IMR-90 (cell line): ENCODE data around the gene ZCWPW1. TPM values are rescaled to one million over a fixed set of nuclear protein-coding genes. Genes with fewer than 3 reads are reported as not detected.

ENCODE experiments used
- ATAC-seq: fragments of 200-7000 bp; cut with Tn5 transposase; 2 replicates; pipeline ENCODE4 v1.9.1; 2020; ENCODE audit warnings: low read depth, mild to moderate bottlenecking, moderate library complexity
- BruUV-seq: library from RNA; stranded (reverse); fragments of 400-500 nt; replicated peaks from 2 replicates; lab custom pipeline; 2021; lab: Mats Ljungman, UMichigan
- CTCF ChIA-PET: fragments of 300-600 bp; formaldehyde crosslinking; extraction: SDS; loops from one replicate; lab custom pipeline; 2021; ENCODE audit warnings: antibody characterized with exemption; lab: Yijun Ruan, JAX
- POLR2A ChIA-PET: fragments of 300-600 bp; sonication (Branson Sonifier 250); formaldehyde crosslinking; loops from one replicate; lab custom pipeline; 2022; ENCODE audit warnings: antibody characterized with exemption; ENCODE audit not compliant: unreplicated experiment; lab: Charles Lee
- DNase-seq: peaks from one replicate; pipeline ENCODE4 v3.0.0; 2013
- H2AFZ ChIP-seq: replicated peaks from 2 replicates; pipeline ENCODE3; 2013; ENCODE audit warnings: low read length, mild to moderate bottlenecking; ENCODE audit not compliant: poor library complexity
- H2AK5ac ChIP-seq: 2 replicates; pipeline ENCODE4 v1.6.1; 2013; ENCODE audit warnings: low read depth, low read length, inconsistent platforms
- H2AK9ac ChIP-seq: replicated peaks from 2 replicates; pipeline ENCODE3; 2013; ENCODE audit warnings: mild to moderate bottlenecking, low read depth, low read length, moderate library complexity; ENCODE audit not compliant: poor library complexity
- H2BK120ac ChIP-seq: 2 replicates; pipeline ENCODE4 v1.6.1; 2013; ENCODE audit warnings: low read depth, low read length, inconsistent platforms
- H2BK15ac ChIP-seq: 3 replicates; pipeline ENCODE4 v1.6.1; 2013; ENCODE audit warnings: low read depth, low read length, inconsistent platforms
- H2BK20ac ChIP-seq: 2 replicates; pipeline ENCODE4 v1.6.1; 2013; ENCODE audit warnings: low read depth, mild to moderate bottlenecking, inconsistent platforms, low read length, moderate library complexity
- H2BK5ac ChIP-seq: 2 replicates; pipeline ENCODE4 v1.6.1; 2013; ENCODE audit warnings: mild to moderate bottlenecking, low read depth, low read length, inconsistent platforms; ENCODE audit not compliant: poor library complexity, severe bottlenecking
- H3K14ac ChIP-seq: replicated peaks from 2 replicates; pipeline ENCODE4 v1.6.1; 2013; ENCODE audit warnings: low read depth, low read length, inconsistent platforms
- H3K18ac ChIP-seq: 2 replicates; pipeline ENCODE4 v1.6.1; 2013; ENCODE audit warnings: low read depth, low read length, control low read depth
- H3K23ac ChIP-seq: 2 replicates; pipeline ENCODE4 v1.6.1; 2013; ENCODE audit warnings: low read depth, low read length, inconsistent platforms
- H3K27ac ChIP-seq: 2 replicates; pipeline ENCODE4 v1.5.1; 2013; ENCODE audit warnings: mild to moderate bottlenecking, control low read depth, low read length; ENCODE audit not compliant: insufficient read depth
- H3K27me3 ChIP-seq: 2 replicates; pipeline ENCODE4 v1.6.1; 2013; ENCODE audit warnings: low read length; ENCODE audit not compliant: control insufficient read depth, insufficient read depth
- H3K36me3 ChIP-seq: 2 replicates; pipeline ENCODE4 v1.6.1; 2013; ENCODE audit warnings: low read length, mixed read lengths; ENCODE audit not compliant: control insufficient read depth, insufficient read depth
- H3K4ac ChIP-seq: 2 replicates; pipeline ENCODE4 v1.6.1; 2013; ENCODE audit warnings: low read depth, low read length, inconsistent platforms
- H3K4me1 ChIP-seq: 2 replicates; pipeline ENCODE4 v1.6.1; 2013; ENCODE audit warnings: low read length, mixed read lengths; ENCODE audit not compliant: control insufficient read depth, insufficient read depth
- H3K4me2 ChIP-seq: 2 replicates; pipeline ENCODE4 v1.6.1; 2013; ENCODE audit warnings: low read depth, mild to moderate bottlenecking, control low read depth, low read length, moderate library complexity
- H3K4me3 ChIP-seq: 2 replicates; pipeline ENCODE4 v1.5.1; 2013; ENCODE audit warnings: low read depth, mild to moderate bottlenecking, control low read depth, low read length, moderate library complexity; ENCODE audit not compliant: insufficient read depth
- H3K56ac ChIP-seq: 2 replicates; pipeline ENCODE4 v1.6.1; 2013; ENCODE audit warnings: low read length, inconsistent platforms; ENCODE audit not compliant: insufficient read depth; ENCODE audit errors: extremely low read depth
- H3K79me1 ChIP-seq, 2 experiments: 2 replicates each; pipeline ENCODE4 v1.6.1; 2013; ENCODE audit warnings: low read length in 2 of 2, inconsistent platforms in 1 of 2, low read depth in 1 of 2
- H3K9ac ChIP-seq: 2 replicates; pipeline ENCODE4 v1.6.1; 2013; ENCODE audit warnings: low read depth, low read length, control low read depth
- H3K9me1 ChIP-seq: 2 replicates; pipeline ENCODE4 v1.6.1; 2013; ENCODE audit warnings: low read length, inconsistent platforms; ENCODE audit not compliant: insufficient read depth
- H3K9me3 ChIP-seq: 2 replicates; pipeline ENCODE4 v1.6.1; 2013; ENCODE audit warnings: low read length; ENCODE audit not compliant: control insufficient read depth, insufficient read depth
- H4K20me1 ChIP-seq: 2 replicates; pipeline ENCODE4 v1.6.1; 2013; ENCODE audit warnings: low read length, inconsistent platforms; ENCODE audit not compliant: insufficient read depth
- H4K5ac ChIP-seq: 2 replicates; pipeline ENCODE4 v1.6.1; 2013; ENCODE audit warnings: mild to moderate bottlenecking, low read depth, low read length, control low read depth
- H4K8ac ChIP-seq, 2 experiments: 2 replicates each; pipeline ENCODE4 v1.6.1; 2013; ENCODE audit warnings: low read depth in 2 of 2, low read length in 2 of 2, control low read depth in 1 of 2, inconsistent platforms in 1 of 2
- H4K91ac ChIP-seq: 2 replicates; pipeline ENCODE4 v1.6.1; 2013; ENCODE audit warnings: low read depth, low read length, inconsistent platforms; ENCODE audit not compliant: insufficient read depth
- BHLHE40 ChIP-seq: fragments of 150-350 bp; IDR thresholded peaks from 2 replicates; pipeline ENCODE4 v1.6.1; 2016; ENCODE audit warnings: mild to moderate bottlenecking, low read depth, low read length
- CEBPB ChIP-seq: IDR thresholded peaks from 2 replicates; pipeline ENCODE4 v1.6.1; 2012; ENCODE audit warnings: low read depth, low read length, improper control_type of control experiment
- FOS ChIP-seq: fragments of 150-350 bp; IDR thresholded peaks from 2 replicates; pipeline ENCODE4 v1.6.1; 2016; ENCODE audit warnings: low read depth, low read length
- MAZ ChIP-seq: IDR thresholded peaks from 2 replicates; pipeline ENCODE4 v1.6.1; 2012; ENCODE audit warnings: low read depth, mild to moderate bottlenecking, low read length, improper control_type of control experiment, moderate library complexity, borderline replicate concordance
- NFE2L2 ChIP-seq: fragments of 150-350 bp; IDR thresholded peaks from 2 replicates; pipeline ENCODE4 v1.6.1; 2016; ENCODE audit warnings: low read depth, mild to moderate bottlenecking, low read length
- SMC3 ChIP-seq: fragments of 150-350 bp; IDR thresholded peaks from 2 replicates; pipeline ENCODE4 v1.6.1; 2016; ENCODE audit warnings: low read depth, mild to moderate bottlenecking, antibody characterized with exemption, low read length, moderate library complexity
- WGBS, 2 experiments: methylation state at CpG; one replicate each; pipeline versions ENCODE4 v1.1.5 to v1.1.7; 2013; ENCODE audit warnings: missing lambda C conversion rate in 2 of 2; ENCODE audit not compliant: insufficient read length in 1 of 2; ENCODE audit errors: extremely low coverage in 2 of 2; 5-methylcytosine and 5-hydroxymethylcytosine counted together
- dilution Hi-C: fragments of 300-500 bp; cut with HindIII; formaldehyde crosslinking; loops from one replicate; pipeline ENCODE4 v1.14.3; 2018; ENCODE audit warnings: low sequenced_read_pairs; ENCODE audit not compliant: unreplicated experiment
- in situ Hi-C: fragments of 300-500 bp; cut with MboI; formaldehyde crosslinking; loops from 3 replicates; pipeline ENCODE4 v1.14.3; 2019; ENCODE audit warnings: low sequenced_read_pairs, inconsistent platforms, mixed read lengths
- intact Hi-C: fragments of 100-400 bp; cut with micrococcal nuclease; formaldehyde crosslinking; loops from 2 replicates; pipeline ENCODE4 v1.10.0; 2022
- polyA plus RNA-seq, 3 experiments: library from polyadenylated mRNA; depleted of rRNA; stranded (reverse); fragments of >200 nt; gene quantifications; 2 replicates each; pipeline ENCODE4 v1.2.3, GENCODE V29; 2012; ENCODE audit warnings: low replicate concordance in 1 of 3
- total RNA-seq: library from RNA; depleted of rRNA; stranded (reverse); fragments of >200 nt; gene quantifications from 2 replicates; pipeline ENCODE4 v1.2.3, GENCODE V29; 2012
- TF ChIP-seq, protein P1 (sequence below): fragments of 150-350 bp; IDR thresholded peaks from 2 replicates; pipeline ENCODE4 v1.6.1; 2016; ENCODE audit warnings: low read depth, mild to moderate bottlenecking, low read length, moderate library complexity, borderline replicate concordance
- TF ChIP-seq, protein P2 (sequence below): conservative IDR thresholded peaks from 2 replicates; pipeline ENCODE4 v1.5.1; 2012; ENCODE audit warnings: mild to moderate bottlenecking, low read depth, low read length, improper control_type of control experiment

The ZCWPW1 gene
- total and polyA plus RNA-seq, 2 of the 4 experiments (the other 2 are of a cell fraction), result 0.72 to 1.3 TPM

- TF ChIP-seq, protein P1, sequence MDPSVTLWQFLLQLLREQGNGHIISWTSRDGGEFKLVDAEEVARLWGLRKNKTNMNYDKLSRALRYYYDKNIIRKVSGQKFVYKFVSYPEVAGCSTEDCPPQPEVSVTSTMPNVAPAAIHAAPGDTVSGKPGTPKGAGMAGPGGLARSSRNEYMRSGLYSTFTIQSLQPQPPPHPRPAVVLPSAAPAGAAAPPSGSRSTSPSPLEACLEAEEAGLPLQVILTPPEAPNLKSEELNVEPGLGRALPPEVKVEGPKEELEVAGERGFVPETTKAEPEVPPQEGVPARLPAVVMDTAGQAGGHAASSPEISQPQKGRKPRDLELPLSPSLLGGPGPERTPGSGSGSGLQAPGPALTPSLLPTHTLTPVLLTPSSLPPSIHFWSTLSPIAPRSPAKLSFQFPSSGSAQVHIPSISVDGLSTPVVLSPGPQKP, result no peak
- TF ChIP-seq, protein P2, sequence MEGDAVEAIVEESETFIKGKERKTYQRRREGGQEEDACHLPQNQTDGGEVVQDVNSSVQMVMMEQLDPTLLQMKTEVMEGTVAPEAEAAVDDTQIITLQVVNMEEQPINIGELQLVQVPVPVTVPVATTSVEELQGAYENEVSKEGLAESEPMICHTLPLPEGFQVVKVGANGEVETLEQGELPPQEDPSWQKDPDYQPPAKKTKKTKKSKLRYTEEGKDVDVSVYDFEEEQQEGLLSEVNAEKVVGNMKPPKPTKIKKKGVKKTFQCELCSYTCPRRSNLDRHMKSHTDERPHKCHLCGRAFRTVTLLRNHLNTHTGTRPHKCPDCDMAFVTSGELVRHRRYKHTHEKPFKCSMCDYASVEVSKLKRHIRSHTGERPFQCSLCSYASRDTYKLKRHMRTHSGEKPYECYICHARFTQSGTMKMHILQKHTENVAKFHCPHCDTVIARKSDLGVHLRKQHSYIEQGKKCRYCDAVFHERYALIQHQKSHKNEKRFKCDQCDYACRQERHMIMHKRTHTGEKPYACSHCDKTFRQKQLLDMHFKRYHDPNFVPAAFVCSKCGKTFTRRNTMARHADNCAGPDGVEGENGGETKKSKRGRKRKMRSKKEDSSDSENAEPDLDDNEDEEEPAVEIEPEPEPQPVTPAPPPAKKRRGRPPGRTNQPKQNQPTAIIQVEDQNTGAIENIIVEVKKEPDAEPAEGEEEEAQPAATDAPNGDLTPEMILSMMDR, result no peak
- TF ChIP-seq CEBPB (no peak), NFE2L2 (no peak), FOS (no peak), SMC3 (no peak), MAZ (no peak), BHLHE40 (no peak)
- ChIA-PET CTCF (no interaction called here), POLR2A (no interaction called here)
- H3K27me3 ChIP-seq, result no peaks in the 10 kb centered on the region
- H4K20me1 ChIP-seq, result no peaks in the 10 kb centered on the region
- no peak overlapping the region for H3K4me2 ChIP-seq
- H3K79me1 ChIP-seq, result peaks cover 0 to 3% of the 10 kb centered on the region in 2 experiments; a peak in 1 of 4 replicates
- H3K9ac ChIP-seq, result no peak overlapping the region
- in situ Hi-C loops (no loop called here), intact Hi-C loops (no loop called here), dilution Hi-C loops (no loop called here)
- no peak overlapping the region for H3K56ac ChIP-seq
- no peak overlapping the region for H2AK9ac ChIP-seq
- DNase-seq, result no peak
- H3K23ac ChIP-seq, result no peak overlapping the region
- ATAC-seq, result no peak
- H3K27ac ChIP-seq, result no peak overlapping the region
- H2AK5ac ChIP-seq, result no peak overlapping the region
- no CpG with 5 or more reads among the region's 8 CpGs for WGBS, 2 experiments
- no peak overlapping the region for H2BK15ac ChIP-seq
- H2BK20ac ChIP-seq, result no peak overlapping the region
- no peak overlapping the region for H3K18ac ChIP-seq
- H2BK120ac ChIP-seq, result no peak overlapping the region
- no peak overlapping the region for H3K14ac ChIP-seq
- H3K9me3 ChIP-seq, result no peaks in the 10 kb centered on the region
- no peak overlapping the region for H3K4me3 ChIP-seq
- peaks cover 68% of the 10 kb centered on the region for H3K36me3 ChIP-seq
- BruUV-seq, result no TSS peak
- no peak overlapping the region for H2BK5ac ChIP-seq
- H4K8ac ChIP-seq, result no peak overlapping the region
- H3K4me1 ChIP-seq, result no peaks in the 10 kb centered on the region
- no peak overlapping the region for H4K91ac ChIP-seq
- no peaks in the 10 kb centered on the region for H3K9me1 ChIP-seq
- H2AFZ ChIP-seq, result no peak overlapping the region
- H4K5ac ChIP-seq, result no peak overlapping the region
- no peak overlapping the region for H3K4ac ChIP-seq
These were observed 69.7 kb downstream of the ZCWPW1 start for GRCh38 chr7:100358857-100359212.
